NAMALWA (cell line): ENCODE results near the gene SMCO4.
"Not testable (repeated sequence)": the region's sequence is repeated elsewhere in the genome, so short reads cannot be mapped to it uniquely, and the experiment has no call there.

Experiments used
- DNase-seq: peaks from one replicate; pipeline ENCODE4 v3.0.0-alpha.2; 2015; ENCODE audit warnings: low spot score

Gene SMCO4, protein sequence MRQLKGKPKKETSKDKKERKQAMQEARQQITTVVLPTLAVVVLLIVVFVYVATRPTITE

GRCh38 chr11:93543292-93543977, at the start of gene SMCO4:
Gene SMCO4, minus strand, starts transcription at chr11:93543391. Its CDS starts 64,202 bp downstream, at chr11:93479189.
- DNase-seq: peak; percentile 69

GRCh38 chr11:93591247-93591898, 48.2 kb upstream of the SMCO4 start:
- no peak for DNase-seq

DNA sequence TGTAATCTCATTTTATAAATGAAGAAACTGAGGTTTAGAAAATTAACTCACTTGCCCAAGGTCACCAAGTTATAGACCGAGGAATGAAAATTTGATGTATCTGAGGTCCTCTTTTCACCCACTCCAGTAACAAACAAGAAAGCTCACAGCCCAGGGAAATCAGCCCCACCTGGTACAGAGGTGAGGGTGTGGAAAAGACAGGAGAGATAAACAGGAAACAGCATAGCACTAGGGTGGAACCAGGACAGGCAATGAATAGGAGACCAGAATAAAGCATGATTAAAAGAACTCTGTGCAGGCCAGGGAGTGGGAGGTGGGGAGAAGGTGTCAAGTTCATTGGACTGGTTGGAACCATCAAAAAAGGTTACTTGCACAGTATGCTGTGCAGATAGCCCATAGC, 46.2 kb upstream of the SMCO4 start:
- no peak for DNase-seq

GRCh38 chr11:93587858-93588581, 44.8 kb upstream of the SMCO4 start:
- DNase-seq: no peak

DNA sequence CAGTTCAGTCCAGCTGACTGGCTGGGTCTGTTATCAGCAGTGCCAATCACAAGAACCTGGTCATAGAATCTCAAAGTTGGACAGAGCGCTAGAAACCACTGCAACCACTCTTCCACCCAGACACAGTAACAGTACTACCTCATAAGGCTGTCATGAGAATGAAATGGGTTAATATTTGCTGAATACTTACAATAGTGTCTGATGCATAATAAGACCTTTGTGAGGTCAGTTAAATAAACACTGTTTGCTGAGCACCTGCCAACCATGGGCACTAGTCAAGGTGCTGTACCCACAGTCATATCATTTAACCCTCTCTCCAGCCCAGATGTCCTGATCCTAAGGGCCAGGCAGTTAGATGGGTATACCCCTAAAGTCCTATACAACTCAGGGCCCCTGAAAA, 44.2 kb upstream of the SMCO4 start:
- DNase-seq: not testable (repeated sequence)

DNA sequence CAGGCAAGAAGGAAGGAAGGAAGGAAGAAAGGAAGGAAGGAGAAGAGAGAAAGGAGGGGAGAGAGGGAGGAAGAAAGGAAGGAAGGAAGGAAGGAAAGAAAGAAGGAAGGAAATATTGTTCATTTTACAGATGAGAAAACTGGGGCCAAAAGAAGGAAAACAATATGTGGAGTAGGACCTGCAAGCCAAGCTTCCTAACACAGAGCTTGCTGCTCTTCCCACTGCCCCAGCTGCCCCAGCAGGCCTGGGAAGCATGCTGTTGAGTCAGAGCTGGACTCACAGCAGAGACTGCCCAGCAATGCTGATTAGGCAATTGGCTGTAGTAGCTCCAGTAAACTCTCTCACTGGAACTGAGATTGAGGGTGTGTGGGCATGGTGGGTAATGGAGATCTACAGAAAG, 42.6 kb upstream of the SMCO4 start:
- no peak for DNase-seq

DNA sequence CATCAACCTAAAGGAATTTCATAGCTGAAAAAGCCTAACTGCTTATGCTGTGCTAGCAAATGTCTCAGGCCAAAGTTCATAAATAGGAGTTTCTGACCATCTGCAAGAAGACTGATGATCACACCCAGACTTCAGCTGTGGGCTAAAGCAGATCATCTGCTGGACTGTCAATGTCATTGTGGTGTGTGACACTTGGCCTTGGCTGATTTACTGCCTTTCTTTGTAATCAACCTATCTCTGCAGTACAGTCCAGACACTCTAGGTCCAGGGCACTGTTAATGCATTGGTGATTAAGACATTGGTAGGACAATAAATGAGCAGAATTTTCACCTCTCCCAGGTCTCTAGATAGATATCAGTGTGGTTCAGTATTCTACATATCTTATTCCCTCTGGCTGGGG, 40.3 kb upstream of the SMCO4 start:
- DNase-seq: no peak

DNA sequence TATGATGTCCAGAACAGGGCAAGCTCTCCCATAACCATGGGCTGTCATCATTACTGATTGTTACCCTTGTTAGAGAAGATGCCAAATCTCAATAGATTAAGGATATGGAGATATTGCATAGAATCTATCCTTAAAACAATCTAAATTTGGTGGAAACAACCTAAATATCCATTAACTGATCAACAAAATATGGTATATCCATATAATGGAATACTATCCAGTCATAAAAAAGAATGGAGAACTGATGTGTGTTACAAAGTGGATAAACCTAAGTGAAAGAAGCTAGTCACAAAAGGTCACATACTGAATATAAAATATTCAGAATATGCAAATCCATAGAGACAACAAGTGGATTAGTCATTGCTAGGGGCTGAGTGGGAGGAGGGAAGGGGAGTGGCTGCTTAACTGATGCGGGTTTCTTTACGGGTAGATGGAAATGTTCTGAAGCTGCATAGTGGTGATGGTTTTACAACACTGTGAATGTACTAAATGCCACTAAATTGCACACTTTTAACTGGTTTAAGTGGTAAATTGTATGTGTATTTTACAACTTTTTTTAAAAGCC, 36.1 kb upstream of the SMCO4 start:
- DNase-seq: no peak

GRCh38 chr11:93577286-93577685, 34.1 kb upstream of the SMCO4 start:
- DNase-seq: no peak

DNA sequence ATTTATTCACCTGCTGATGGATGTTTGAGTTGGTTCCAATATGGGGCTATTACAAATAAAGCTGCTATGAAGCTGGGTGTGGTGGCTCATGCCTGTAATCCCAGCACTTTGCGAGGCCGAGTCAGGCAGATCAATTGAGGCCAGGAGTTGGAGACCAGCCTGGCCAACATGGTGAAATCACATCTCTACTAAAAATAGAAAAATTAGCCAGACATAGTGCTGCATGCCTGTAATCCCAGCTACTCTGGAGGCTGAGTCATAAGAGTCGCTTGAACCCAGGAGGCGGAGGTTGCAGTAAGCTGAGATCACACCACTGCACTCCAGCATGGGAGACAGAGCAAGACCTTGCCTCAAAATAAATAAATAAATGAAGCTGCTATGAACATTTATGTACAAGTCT, 33.7 kb upstream of the SMCO4 start:
- DNase-seq: not testable (repeated sequence)

DNA sequence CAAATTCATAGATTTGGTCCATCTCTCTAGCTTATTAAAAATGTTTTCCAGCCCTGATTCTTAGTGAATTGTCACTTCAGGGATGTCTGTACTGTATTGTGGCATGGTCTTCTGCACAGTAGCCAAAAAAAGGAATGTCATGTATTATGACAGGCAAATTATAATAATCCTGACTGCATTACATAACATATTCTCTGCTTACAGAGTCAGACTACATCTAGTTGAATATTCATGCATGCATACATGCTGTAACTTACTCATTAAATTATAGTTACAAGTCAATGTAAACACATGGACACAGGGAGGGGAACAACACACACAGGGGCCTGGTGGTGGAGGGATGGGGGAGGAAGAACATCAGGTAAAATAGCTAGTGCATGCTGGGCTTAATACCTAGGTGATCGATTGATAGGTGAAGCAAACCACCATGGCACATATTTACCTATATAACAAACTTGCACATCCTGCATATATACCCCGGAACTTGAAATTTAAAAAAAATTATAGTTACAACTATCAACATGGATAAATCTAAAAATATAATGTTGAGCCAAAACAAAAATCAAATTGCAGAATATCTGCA, 31.5 kb upstream of the SMCO4 start:
- DNase-seq: no peak

GRCh38 chr11:93573184-93573583, 30.0 kb upstream of the SMCO4 start:
- no peak for DNase-seq

DNA sequence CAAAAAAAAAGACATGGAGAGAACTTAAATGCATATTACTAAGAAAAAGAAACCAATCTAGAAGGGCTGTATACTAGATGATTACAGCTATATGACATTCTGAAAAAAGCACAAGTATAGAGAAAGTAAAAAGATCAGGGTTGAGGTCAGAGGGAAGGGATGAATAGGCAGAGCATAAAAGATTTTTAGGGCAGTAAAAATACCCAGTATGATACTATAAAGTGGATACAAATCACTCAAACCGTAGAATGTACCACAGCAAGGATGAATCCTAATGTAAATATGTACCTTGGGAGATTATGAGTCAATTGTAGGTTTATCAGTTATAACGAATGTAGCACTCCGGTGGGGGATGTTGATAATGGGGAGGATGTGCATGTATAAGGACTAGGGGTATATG, 29.4 kb upstream of the SMCO4 start:
- DNase-seq: no peak

DNA sequence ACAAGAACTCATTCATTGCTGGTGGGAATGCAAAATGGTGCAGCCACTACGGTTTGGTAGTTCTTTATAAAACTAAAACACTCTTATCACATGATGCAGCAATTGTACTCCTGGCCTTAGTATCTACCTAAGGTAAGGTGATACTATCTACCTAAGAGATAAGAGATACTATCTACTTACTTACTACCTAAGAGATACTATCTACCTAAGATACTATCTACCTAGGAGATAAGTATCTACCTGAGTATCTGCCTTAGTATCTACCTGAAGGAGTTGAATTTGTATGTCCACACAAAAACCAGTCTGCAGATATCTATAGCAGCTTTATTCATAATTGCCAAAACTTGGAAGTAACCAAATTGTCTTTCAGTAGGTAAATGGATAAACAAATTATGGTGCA, 29.0 kb upstream of the SMCO4 start:
- DNase-seq: no peak

DNA sequence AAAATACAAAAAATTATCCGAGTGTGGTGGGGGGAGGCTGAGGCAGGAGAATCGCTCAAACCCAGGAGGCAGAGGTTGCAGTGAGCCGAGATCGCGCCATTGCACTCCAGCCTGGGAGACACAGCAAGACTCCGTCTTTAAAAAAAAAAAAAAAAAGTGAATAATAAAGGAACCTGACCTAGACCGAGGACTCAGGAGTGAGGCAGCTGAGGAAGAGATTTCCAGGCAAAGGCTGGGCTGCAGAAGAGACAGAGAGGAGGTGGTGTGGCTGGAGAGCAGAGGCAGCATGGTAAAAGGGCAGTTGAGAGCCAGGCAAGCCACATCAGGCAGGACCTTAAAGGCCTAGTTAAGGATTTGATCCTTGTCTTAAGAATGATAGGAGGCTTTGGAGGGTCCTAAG, 28.4 kb upstream of the SMCO4 start:
- DNase-seq: no peak

GRCh38 chr11:93570759-93571413, 27.7 kb upstream of the SMCO4 start:
- no peak for DNase-seq

DNA sequence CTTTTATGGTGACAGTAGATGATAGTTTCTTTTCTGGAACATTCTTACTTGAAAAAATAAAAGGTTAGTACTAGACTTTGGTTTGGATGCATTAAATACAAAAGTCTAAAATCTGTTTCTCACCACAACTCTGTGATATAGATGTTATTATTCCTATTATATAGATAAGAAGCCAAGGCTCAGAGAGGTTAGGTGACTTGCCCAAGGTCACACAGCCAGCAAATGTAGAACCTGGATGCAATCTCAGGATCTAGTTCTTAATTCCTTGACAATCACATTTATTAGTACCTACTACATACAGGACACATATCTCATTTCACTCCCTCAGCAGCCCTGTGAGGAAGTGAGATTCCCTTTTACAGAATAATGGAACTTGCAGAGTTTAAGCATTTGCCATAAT, 26.3 kb upstream of the SMCO4 start:
- no peak for DNase-seq

- no peak for DNase-seq
Measured at GRCh38 chr11:93568726-93569125, 25.5 kb upstream of the SMCO4 start.

- DNase-seq: no peak
Measured at GRCh38 chr11:93567401-93567895, 24.3 kb upstream of the SMCO4 start.

DNA sequence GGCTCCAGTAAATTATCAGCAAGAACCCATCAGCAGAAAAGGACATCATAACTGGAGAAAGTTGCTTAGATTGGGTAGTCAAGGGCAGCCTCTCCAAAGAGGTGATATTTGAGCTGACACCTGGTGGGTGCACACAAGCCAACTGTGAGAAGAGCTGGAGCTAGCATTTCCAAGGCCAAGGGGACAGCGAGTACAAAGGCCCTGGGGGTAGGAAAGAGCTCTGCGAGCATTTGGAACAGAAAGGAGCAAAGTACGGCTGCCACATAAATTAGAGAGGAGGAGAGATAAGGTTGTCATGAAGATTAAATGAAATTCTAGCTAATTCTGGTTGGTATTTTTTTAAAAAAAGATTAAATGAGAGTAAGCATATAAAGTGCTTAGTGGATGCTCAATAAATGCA, 21.7 kb upstream of the SMCO4 start:
- DNase-seq: no peak

GRCh38 chr11:93563857-93564256, 20.7 kb upstream of the SMCO4 start:
- DNase-seq: no peak
